ENCODE data around the gene SLC9A1. TPM values are rescaled to one million over a fixed set of nuclear protein-coding genes. Genes with fewer than 3 reads are reported as not detected.
A peak's percentile ranks its signal among the peaks of the same experiment; 100 is the strongest.

Gene SLC9A1
- total RNA-seq, 4 donors from 2014 or later = 18.1 to 28.1 (median 25.2) TPM

DNA sequence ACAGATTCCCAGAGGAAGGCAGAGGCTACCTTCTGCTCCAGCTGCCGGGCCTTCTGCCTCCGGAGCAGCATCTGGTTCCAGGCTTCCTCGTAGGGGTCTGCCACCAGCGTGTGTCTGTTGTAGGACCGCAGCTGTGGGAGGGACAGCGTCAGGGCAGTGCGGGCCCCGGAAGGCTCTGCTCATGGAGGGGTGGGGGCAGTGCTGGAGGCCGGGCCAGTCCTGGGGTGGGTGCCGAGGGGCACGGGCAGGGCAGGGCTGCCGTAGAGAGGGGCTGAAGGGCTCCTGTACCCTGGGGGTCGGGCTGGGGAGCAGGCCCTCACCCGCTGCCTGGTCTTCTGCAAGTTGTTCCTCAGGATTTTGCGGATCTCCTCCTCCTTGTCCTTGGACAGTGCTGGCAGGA, 53.2 kb downstream of the SLC9A1 start:
- no peak overlapping the region for H3K4me3 ChIP-seq
- TF ChIP-seq EP300 (IDR thresholded peaks at IDR 0.05) (no peak), POLR2AphosphoS5 (IDR thresholded peaks at IDR 0.05) (no peak), POLR2A (IDR thresholded peaks at IDR 0.05) (no peak)
- TF ChIP-seq, protein P1, sequence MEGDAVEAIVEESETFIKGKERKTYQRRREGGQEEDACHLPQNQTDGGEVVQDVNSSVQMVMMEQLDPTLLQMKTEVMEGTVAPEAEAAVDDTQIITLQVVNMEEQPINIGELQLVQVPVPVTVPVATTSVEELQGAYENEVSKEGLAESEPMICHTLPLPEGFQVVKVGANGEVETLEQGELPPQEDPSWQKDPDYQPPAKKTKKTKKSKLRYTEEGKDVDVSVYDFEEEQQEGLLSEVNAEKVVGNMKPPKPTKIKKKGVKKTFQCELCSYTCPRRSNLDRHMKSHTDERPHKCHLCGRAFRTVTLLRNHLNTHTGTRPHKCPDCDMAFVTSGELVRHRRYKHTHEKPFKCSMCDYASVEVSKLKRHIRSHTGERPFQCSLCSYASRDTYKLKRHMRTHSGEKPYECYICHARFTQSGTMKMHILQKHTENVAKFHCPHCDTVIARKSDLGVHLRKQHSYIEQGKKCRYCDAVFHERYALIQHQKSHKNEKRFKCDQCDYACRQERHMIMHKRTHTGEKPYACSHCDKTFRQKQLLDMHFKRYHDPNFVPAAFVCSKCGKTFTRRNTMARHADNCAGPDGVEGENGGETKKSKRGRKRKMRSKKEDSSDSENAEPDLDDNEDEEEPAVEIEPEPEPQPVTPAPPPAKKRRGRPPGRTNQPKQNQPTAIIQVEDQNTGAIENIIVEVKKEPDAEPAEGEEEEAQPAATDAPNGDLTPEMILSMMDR (IDR thresholded peaks at IDR 0.05) = no peak
- 85% methylated on average over 10 of the region's 15 CpGs for WGBS
- H3K4me1 ChIP-seq = peaks cover 40% of the 10 kb centered on the region
- no peaks in the 10 kb centered on the region for H3K9me3 ChIP-seq
- DNase-seq (ENCODE audit: low spot score in 2 of 2) = no peak
- H3K27ac ChIP-seq = no peak overlapping the region
- H3K36me3 ChIP-seq = peaks cover 43% of the 10 kb centered on the region
- no peaks in the 10 kb centered on the region for H3K27me3 ChIP-seq

DNA sequence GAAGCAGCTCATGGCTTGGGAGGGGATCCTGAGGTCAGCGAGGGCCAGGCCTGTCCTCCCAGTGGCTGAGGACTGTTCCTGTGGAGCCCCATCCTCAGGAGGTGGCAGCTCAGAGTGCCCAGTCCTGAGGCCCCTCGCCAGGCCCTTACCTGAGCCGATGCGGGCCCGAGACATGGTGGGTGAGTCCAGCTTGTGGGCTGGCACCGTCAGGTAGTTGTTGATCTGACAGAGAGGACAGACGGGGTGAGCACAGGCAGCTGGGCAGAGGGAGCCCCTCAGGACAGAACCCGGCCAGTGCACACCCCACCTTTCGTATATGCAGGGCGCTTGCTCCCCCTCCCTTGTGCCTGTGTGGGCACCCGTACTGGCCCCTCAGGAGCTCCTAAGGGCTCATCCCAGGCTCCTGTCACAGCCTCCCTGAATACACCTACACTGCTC, 53.9 kb downstream of the SLC9A1 start:
- no peaks in the 10 kb centered on the region for H3K9me3 ChIP-seq
- H3K36me3 ChIP-seq = peaks cover 40% of the 10 kb centered on the region
- peak overlapping the region; percentile 79 for H3K27ac ChIP-seq
- H3K27me3 ChIP-seq = no peaks in the 10 kb centered on the region
- TF ChIP-seq EP300 (IDR thresholded peaks at IDR 0.05) = no peak
- TF ChIP-seq POLR2A (IDR thresholded peaks at IDR 0.05) = no peak
- TF ChIP-seq POLR2AphosphoS5 (IDR thresholded peaks at IDR 0.05) = no peak
- no peak for DNase-seq (ENCODE audit: low spot score in 2 of 2)
- H3K4me1 ChIP-seq = peaks cover 40% of the 10 kb centered on the region
- no CpG with 5 or more reads among the region's 11 CpGs for WGBS
- no peak overlapping the region for H3K4me3 ChIP-seq

DNA sequence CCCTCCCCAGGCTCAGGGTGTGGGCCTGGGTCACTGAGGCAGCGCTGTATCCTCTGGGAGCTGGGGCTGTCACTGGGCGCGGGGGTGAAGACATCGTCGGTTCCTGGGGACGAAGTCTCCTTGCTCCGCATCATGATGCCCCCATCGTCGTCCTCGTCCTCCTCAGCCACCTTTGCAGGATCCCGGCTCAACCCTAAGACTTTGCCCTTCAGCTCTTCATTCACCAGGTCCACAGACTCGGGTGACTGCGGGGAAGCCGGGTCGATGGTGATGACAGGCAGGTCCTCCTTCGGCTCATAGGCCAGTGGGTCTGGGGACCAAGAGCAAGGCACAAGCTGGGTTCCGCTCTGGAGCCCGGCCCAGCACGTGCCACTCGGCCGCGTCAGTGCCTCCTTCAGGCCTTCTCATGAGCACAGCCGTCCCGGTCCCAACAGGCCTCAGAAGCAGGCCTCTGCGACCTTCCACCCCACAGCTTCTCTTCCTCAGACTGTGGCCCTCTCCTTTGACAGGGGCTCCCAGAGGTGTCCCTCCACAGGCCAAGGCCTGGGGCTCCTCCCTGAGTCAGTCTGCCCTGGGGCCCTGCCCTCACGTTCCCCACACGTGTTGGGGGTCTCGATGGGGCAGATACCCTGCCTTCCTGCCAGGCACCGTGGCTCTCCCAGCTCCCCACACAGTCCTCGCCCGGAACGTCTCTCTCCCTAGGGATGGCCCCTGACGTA, 54.4 kb downstream of the SLC9A1 start:
- H3K4me1 ChIP-seq = peaks cover 40% of the 10 kb centered on the region
- 92% methylated on average over 7 of the region's 33 CpGs for WGBS
- TF ChIP-seq, protein P1 (IDR thresholded peaks at IDR 0.05) = no peak
- H3K27ac ChIP-seq = peak overlapping the region; percentile 79
- H3K36me3 ChIP-seq = peaks cover 34% of the 10 kb centered on the region
- no peaks in the 10 kb centered on the region for H3K9me3 ChIP-seq
- H3K27me3 ChIP-seq = no peaks in the 10 kb centered on the region
- no peak for DNase-seq (ENCODE audit: low spot score in 2 of 2)
- H3K4me3 ChIP-seq = no peak overlapping the region

DNA sequence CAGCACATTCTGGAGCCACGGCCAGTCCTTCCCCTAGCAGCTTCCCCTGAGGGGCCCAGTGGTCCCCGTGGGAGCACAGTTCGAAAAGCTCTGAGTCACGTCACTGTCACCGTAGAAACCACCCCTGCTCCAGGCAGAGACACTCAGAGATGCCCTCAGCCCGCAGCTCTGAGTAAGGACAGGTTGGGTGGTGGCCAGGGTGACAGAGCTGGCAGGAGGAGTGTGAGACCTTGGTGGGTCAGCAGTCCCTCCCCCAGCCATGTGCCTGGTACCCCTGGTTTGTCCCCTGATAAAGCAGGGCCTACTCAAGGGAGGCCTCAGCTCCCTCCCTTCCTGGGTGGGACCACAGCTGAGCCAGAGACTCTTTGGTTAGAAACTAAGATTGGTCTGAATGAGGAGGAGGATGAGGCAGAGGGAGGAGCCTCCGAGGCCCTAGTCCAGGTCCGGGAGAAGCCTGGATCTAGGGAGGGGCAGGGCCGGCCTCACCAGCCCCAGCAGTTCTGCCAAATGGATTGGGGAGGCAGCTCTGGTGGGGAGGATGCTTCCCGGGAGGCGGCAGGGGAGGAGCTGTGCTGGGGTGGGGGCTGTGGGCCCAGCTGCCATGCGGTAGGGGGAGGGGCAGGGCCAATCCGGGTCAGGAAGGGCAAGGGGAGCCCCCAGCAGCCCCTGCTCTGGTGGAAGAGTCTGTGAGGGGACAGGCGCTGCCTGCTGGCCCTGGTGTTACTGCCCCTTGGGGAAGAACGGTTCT, 55.2 kb downstream of the SLC9A1 start:
- no peaks in the 10 kb centered on the region for H3K27me3 ChIP-seq

DNA sequence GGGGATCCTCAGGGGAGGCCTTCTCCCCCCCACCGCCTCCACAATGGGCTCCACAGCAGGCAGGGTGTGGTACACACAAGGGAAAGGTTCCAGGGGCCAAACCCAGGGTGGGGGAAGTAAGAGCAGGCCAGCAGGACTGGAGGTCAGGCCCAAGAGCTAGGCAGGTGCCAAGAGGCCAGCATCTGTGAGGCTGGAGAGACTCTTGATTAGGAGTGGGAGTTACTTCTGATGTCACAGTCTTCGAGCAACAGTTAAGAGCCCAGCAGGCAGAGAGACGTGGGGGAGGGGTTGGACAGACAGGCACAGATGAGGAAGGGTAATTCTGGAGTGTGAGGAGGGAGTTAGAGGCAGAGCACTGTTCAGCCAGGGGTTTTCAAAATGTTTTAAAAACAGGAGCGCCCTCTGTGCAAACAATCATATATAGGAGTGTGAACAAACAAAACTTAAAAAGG, 55.8 kb downstream of the SLC9A1 start:
- H3K27me3 ChIP-seq = no peaks in the 10 kb centered on the region
- H3K9me3 ChIP-seq = no peaks in the 10 kb centered on the region
- TF ChIP-seq POLR2A (IDR thresholded peaks at IDR 0.05) (no peak), POLR2AphosphoS5 (IDR thresholded peaks at IDR 0.05) (no peak)
- TF ChIP-seq, protein P1 (IDR thresholded peaks at IDR 0.05) = no peak
- H3K36me3 ChIP-seq = peaks cover 21% of the 10 kb centered on the region
- no peak overlapping the region for H3K4me3 ChIP-seq
- peak overlapping the region; percentile 79 for H3K27ac ChIP-seq
- 22% methylated on average over 3 of the region's 4 CpGs for WGBS
- DNase-seq (ENCODE audit: low spot score in 2 of 2) = no peak
- peaks cover 40% of the 10 kb centered on the region for H3K4me1 ChIP-seq

More for the DNA sequence above, 55.2 kb downstream of the SLC9A1 start:
- DNase-seq (ENCODE audit: low spot score in 2 of 2) = no peak
- Histone ChIP-seq H3K36me3 (peaks cover 27% of the 10 kb centered on the region), H3K9me3 (no peaks in the 10 kb centered on the region), H3K4me3 (no peak overlapping the region), H3K4me1 (peaks cover 40% of the 10 kb centered on the region), H3K27ac (peak overlapping the region; percentile 79)
- no peak for TF ChIP-seq POLR2AphosphoS5 (IDR thresholded peaks at IDR 0.05)
- no peak for TF ChIP-seq EP300 (IDR thresholded peaks at IDR 0.05)
- TF ChIP-seq, protein P1 (IDR thresholded peaks at IDR 0.05) = no peak
- no peak for TF ChIP-seq POLR2A (IDR thresholded peaks at IDR 0.05)
- 33% methylated on average over 11 of the region's 15 CpGs for WGBS
